Motor neuron (in vitro differentiated cells): ENCODE data around the gene DDRGK1. TPM values are rescaled to one million over a fixed set of nuclear protein-coding genes. Genes with fewer than 3 reads are reported as not detected.
"Not testable (repeated sequence)": the region's sequence is repeated elsewhere in the genome, so short reads cannot be mapped to it uniquely, and the experiment has no call there.

Experiments
- ATAC-seq, 8 experiments: fragments of 200-7000 bp; cut with Tn5 transposase; replicated peaks in 6 of 8; 2 replicates each; pipeline ENCODE4 v1.8.0; 2021; ENCODE audit warnings: mild to moderate bottlenecking in 8 of 8, moderate library complexity in 8 of 8
- H3K27ac ChIP-seq, 2 donors: fragments of 250-450 bp; sonication (Bioruptor Pico); 2 replicates each; pipeline ENCODE4 v1.9.0; 2021; ENCODE audit warnings: antibody characterized with exemption in 2 of 2, mild to moderate bottlenecking in 2 of 2, moderate library complexity in 1 of 2
- H3K4me1 ChIP-seq, 2 donors: fragments of 250-450 bp; sonication (Bioruptor Pico); replicated peaks in 1 of 2; 2 replicates each; pipeline ENCODE4 v1.6.1; 2021; ENCODE audit warnings: antibody characterized with exemption in 2 of 2, mild to moderate bottlenecking in 2 of 2, moderate library complexity in 1 of 2
- H3K4me3 ChIP-seq, 5 donors: fragments of 250-450 bp; sonication (Bioruptor Pico); 2 replicates each; pipeline ENCODE4 v1.9.0; 2021; ENCODE audit warnings: antibody characterized with exemption in 5 of 5, mild to moderate bottlenecking in 5 of 5, moderate library complexity in 4 of 5
- WGBS, 10 experiments: fragments of 450-650 bp; shearing (Covaris generic); methylation state at CpG; one replicate each; pipeline ENCODE4 v1.0.0; 2022; 5-methylcytosine and 5-hydroxymethylcytosine counted together
- in situ Hi-C, 9 experiments: fragments of 400-800 bp; cut with MboI; loops; one replicate each; pipeline ENCODE4 v1.15.0; 2021; ENCODE audit warnings: low sequenced_read_pairs in 9 of 9, low pct_unique_long_range_greater_than_20kb in 2 of 9; ENCODE audit not compliant: unreplicated experiment in 9 of 9
- total RNA-seq, 8 experiments: library from RNA; unstranded; fragments of 300-600 nt; gene quantifications; 2 replicates each; pipeline versions ENCODE4 v1.2.3 to v1.2.4, GENCODE V29; 2022

Gene DDRGK1
- total RNA-seq, 8 experiments from 2014 or later: 44.9 to 71.8 (median 53.6) TPM

- peaks cover 4 to 5% of the 10 kb centered on the region in 2 donors for H3K4me1 ChIP-seq
- no peak overlapping the region for H3K27ac ChIP-seq
- no peak for ATAC-seq
Observed at GRCh38 chr20:3199976-3200755, 4.3 kb downstream of the DDRGK1 start.

DNA sequence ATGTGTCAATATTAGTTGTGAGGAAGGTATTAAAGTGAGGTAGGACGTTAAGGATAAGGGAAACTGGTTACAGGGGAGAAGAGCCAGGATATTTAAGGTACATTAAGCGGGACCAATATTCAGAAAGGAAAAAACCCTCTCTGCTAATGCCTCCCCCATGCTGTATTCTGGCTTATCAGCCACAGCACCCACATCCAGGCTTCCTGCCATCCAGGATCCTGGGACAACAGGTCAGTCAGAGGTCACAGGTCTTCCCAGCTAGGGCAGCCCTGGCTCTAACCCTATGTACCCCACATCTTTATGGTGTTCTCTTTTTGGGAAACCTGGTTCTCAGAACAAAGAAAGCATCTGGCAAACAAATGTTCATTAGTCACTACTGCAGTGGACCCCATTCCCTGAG, 5.3 kb downstream of the DDRGK1 start:
- H3K4me3 ChIP-seq: no peak overlapping the region
- ATAC-seq: no peak
- 0 to 100% (median 50%) methylated on average over 1 to 2 of the region's 2 CpGs; no CpG with 5 or more reads in 1 of the 10 experiments for WGBS, 10 experiments
- H3K27ac ChIP-seq: no peak overlapping the region
- H3K4me1 ChIP-seq: peaks cover 4 to 5% of the 10 kb centered on the region in 2 donors
- in situ Hi-C loops: no loop called here

More at GRCh38 chr20:3199976-3200755, 4.3 kb downstream of the DDRGK1 start:
- no peak overlapping the region for H3K4me3 ChIP-seq
- in situ Hi-C loops: loop anchor here in 1 of 9 experiments (25.0 kb wide), 1 partner anchor 112 kb away; no protein-coding TSS in a partner anchor
- 86 to 100% (median 98%) methylated on average over 1 to 10 of the region's 27 CpGs; no CpG with 5 or more reads in 3 of the 10 experiments for WGBS, 10 experiments

DNA sequence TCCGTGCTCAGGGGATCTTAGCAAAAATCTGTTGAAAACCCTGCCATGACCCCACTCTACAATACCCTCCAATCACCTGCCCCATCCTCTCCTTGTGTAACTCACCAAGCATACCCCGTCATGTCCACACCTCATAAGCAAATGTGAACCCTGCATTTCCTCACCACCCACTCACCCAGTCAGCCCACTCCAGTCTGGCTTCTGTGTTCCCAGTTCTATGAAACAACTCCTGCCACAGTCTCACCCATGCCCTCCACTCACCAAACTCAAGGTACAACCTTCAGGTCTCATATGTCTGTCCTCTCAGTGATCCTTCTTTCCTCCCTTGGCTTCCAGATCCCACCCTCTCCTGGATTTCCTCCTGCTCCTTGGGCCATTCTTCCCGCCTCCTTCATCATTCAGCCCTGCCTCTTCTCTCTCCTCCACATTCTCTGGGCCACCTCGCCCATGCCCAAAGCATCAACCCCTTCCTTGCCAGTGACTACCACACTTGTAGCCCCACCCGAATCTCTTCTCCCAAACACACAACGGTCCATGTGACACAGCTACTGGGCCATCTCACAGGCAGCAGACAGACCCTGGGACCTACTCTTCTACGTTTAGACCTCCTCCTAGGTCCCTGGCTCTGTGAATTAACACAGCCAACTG, 8.8 kb downstream of the DDRGK1 start:
- in situ Hi-C loops: no loop called here

GRCh38 chr20:3194617-3195280, 9.7 kb downstream of the DDRGK1 start:
- H3K4me1 ChIP-seq: no peaks in the 10 kb centered on the region
- no peak overlapping the region for H3K4me3 ChIP-seq
- ATAC-seq: no peak
- no peak overlapping the region for H3K27ac ChIP-seq
- 80 to 100% (median 80%) methylated on average over 1 to 3 of the region's 10 CpGs; no CpG with 5 or more reads in 5 of the 10 experiments for WGBS, 10 experiments
- in situ Hi-C loops: no loop called here

More for the DNA sequence above, 8.8 kb downstream of the DDRGK1 start:
- WGBS, 10 experiments: 55 to 100% (median 88%) methylated on average over 3 to 7 of the region's 7 CpGs; no CpG with 5 or more reads in 2 of the 10 experiments
- H3K4me3 ChIP-seq: no peak overlapping the region
- ATAC-seq: peak in 2 of 8 experiments; percentile 66 to 82
- H3K27ac ChIP-seq: no peak overlapping the region
- no peaks in the 10 kb centered on the region for H3K4me1 ChIP-seq

- Histone ChIP-seq H3K4me3 (no peak overlapping the region), H3K4me1 (no peaks in the 10 kb centered on the region), H3K27ac (no peak overlapping the region)
- WGBS, 10 experiments: 40 to 100% (median 90%) methylated on average over 1 to 3 of the region's 14 CpGs; no CpG with 5 or more reads in 6 of the 10 experiments
- in situ Hi-C loops: no loop called here
- no peak for ATAC-seq
Observed at GRCh38 chr20:3193806-3194616, 10.5 kb downstream of the DDRGK1 start.

GRCh38 chr20:3192226-3193015, 12.1 kb downstream of the DDRGK1 start:
- 83 to 100% (median 99%) methylated on average over 1 to 12 of the region's 18 CpGs; no CpG with 5 or more reads in 2 of the 10 experiments for WGBS, 10 experiments
- Histone ChIP-seq H3K4me1 (no peaks in the 10 kb centered on the region), H3K4me3 (no peak overlapping the region), H3K27ac (no peak overlapping the region)
- no peak for ATAC-seq
- in situ Hi-C loops: no loop called here

- ATAC-seq: peak in 1 of 8 experiments; percentile 15
- H3K27ac ChIP-seq: no peak overlapping the region
- in situ Hi-C loops: no loop called here
- 100% methylated on average over 1 of the region's 14 CpGs; no CpG with 5 or more reads in 9 of the 10 experiments for WGBS, 10 experiments
- no peak overlapping the region for H3K4me3 ChIP-seq
- no peaks in the 10 kb centered on the region for H3K4me1 ChIP-seq
Observed at GRCh38 chr20:3190681-3191111, 13.8 kb downstream of the DDRGK1 start.

DNA sequence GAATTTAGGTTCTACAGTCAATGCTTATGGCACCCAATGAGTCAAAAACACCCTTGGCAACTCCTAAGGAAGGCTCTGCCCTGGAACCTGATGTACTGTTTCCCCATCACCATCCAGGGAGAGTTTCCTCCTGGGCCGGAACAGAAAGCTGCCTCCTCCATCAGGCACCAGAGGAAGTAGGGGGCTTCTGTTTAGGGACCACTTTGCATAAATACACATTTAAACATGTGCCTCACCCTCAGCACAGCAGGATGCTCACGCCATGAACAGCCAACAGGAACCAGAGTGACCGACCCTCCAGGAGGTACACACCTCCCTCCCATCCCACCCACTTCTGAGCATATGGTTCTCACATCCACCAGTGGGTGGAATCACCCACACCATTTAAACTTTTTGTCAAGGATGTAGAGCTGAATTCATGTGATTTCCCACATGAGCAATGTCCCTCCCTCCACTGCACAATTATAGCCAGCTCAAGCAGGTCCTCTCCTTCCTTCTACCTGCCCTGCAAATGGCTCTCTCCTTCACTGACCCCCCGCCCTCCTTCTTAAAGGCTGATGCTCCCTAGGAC, 14.8 kb downstream of the DDRGK1 start:
- 60 to 100% (median 93%) methylated on average over 1 to 2 of the region's 4 CpGs; no CpG with 5 or more reads in 7 of the 10 experiments for WGBS, 10 experiments
- Histone ChIP-seq H3K4me1 (no peaks in the 10 kb centered on the region), H3K4me3 (no peak overlapping the region), H3K27ac (no peak overlapping the region)
- in situ Hi-C loops: no loop called here
- no peak for ATAC-seq

DNA sequence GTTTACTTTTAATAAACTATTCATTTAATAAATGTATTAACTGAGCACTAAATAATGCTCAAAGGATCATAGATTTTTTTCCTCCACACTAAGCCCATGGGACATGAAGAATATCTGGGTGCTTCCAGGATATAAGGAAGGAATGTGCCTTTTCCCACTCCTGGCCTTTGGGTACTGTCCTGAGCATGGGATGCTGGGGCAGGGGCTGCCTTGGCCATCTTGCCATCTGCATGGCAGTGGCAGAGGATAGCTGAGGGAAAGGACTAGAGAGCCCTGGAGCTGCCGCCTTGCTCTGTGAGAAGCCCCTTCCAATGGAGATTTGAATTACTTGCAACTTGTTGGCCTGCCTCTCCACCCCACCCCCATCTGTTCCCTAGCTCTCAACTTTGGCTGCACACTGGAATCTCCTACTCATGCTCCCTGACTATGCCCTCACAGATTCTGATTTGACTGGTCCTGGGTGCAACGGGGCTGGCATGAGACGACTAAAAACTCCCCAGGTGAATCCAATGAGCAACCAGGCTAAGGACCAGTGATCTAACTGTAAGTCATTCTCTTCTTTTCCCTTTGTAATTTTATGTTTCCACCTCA, 15.6 kb downstream of the DDRGK1 start:
- no peak for ATAC-seq
- Histone ChIP-seq H3K4me3 (no peak overlapping the region), H3K27ac (no peak overlapping the region), H3K4me1 (no peaks in the 10 kb centered on the region)
- in situ Hi-C loops: no loop called here
- 90 to 100% (median 98%) methylated on average over 1 to 3 of the region's 3 CpGs; no CpG with 5 or more reads in 6 of the 10 experiments for WGBS, 10 experiments

DNA sequence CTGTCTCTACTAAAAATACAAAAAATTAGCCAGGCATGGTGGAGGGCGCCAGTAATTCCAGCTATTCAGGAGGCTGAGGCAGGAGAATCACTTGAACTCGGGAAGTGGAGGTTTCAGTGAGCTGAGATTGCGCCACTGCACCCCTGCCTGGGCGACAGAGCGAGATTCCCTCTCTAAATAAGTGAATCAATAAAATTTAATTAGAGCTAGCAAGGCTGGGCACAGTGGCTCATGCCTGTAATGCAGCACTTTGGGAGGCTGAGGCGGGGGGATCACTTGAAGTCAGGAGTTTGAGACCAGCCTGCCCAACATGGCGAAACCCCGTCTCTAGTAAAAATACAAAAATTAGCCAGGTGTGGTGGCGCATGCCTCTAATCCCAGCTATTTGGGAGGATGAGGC, 16.6 kb downstream of the DDRGK1 start:
- H3K4me3 ChIP-seq, in situ Hi-C loops, H3K4me1 ChIP-seq, ATAC-seq, H3K27ac ChIP-seq: not testable (repeated sequence)
- WGBS, 10 experiments: 90 to 100% (median 96%) methylated on average over 1 to 9 of the region's 9 CpGs; no CpG with 5 or more reads in 1 of the 10 experiments

DNA sequence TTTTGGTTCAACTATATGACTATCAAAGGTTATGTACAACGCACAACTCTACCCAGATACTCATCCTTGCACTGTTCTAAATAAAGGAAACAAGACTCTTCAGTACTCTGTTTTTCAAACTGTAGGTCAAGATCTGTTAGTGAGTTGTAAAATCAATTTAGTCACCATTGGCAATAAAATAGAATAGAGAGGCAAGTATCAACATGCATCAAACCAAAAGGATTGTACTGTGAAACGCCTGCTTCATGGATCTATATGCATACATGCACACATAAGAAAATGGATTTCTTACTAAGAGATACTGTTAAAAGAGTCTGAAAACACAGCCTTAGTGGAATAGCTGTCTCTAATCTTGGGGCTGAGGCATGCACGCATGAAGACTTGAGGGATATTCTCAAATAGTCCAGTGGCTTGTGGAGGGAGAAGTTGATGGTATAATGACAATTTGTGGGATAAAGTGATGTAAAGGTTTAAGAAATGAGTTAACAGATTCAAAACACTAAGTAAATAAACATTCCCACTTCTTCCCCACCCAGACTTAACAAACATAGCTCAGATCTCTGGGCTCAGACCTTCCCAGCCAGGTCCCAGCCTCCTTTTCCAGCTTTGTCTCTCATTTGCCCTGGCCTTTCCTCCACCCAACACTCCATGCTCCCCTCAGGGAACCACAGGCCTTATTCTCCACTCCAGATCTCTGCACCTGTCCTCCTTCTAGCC, 20.4 kb downstream of the DDRGK1 start:
- no peak overlapping the region for H3K4me3 ChIP-seq
- ATAC-seq: peak in 2 of 8 experiments; percentile 45 to 62
- WGBS, 10 experiments: 67 to 100% (median 100%) methylated on average over 1 to 3 of the region's 3 CpGs; no CpG with 5 or more reads in 1 of the 10 experiments
- H3K27ac ChIP-seq: no peak overlapping the region
- no peaks in the 10 kb centered on the region for H3K4me1 ChIP-seq
- in situ Hi-C loops: no loop called here
